Loucy (cell line): ENCODE data around the gene LRWD1.
"Not testable (repeated sequence)": the region's sequence is repeated elsewhere in the genome, so short reads cannot be mapped to it uniquely, and the experiment has no call there.

Experiments used
- EZH2phosphoT487 ChIP-seq: fragments of 200-600 bp; IDR thresholded peaks from 2 replicates; pipeline ENCODE4 v1.6.1; 2018; ENCODE audit warnings: antibody characterized with exemption, mild to moderate bottlenecking, moderate library complexity, borderline replicate concordance
- TF ChIP-seq, protein P1 (sequence below): fragments of 200-600 bp; sonication (generic); conservative IDR thresholded peaks from 2 replicates; pipeline ENCODE4 v1.5.1; 2014; ENCODE audit warnings: mild to moderate bottlenecking, antibody characterized with exemption, low read length

GRCh38 chr7:102474736-102475435 is 10.1 kb downstream of the LRWD1 start:
- TF ChIP-seq, protein P1, sequence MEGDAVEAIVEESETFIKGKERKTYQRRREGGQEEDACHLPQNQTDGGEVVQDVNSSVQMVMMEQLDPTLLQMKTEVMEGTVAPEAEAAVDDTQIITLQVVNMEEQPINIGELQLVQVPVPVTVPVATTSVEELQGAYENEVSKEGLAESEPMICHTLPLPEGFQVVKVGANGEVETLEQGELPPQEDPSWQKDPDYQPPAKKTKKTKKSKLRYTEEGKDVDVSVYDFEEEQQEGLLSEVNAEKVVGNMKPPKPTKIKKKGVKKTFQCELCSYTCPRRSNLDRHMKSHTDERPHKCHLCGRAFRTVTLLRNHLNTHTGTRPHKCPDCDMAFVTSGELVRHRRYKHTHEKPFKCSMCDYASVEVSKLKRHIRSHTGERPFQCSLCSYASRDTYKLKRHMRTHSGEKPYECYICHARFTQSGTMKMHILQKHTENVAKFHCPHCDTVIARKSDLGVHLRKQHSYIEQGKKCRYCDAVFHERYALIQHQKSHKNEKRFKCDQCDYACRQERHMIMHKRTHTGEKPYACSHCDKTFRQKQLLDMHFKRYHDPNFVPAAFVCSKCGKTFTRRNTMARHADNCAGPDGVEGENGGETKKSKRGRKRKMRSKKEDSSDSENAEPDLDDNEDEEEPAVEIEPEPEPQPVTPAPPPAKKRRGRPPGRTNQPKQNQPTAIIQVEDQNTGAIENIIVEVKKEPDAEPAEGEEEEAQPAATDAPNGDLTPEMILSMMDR = not testable (repeated sequence)
- TF ChIP-seq EZH2phosphoT487 = not testable (repeated sequence)
